Measurements from ENCODE around the gene DHH.

DHH gene

GRCh38 chr12:49108958-49109404 is 14.4 kb upstream of the DHH start:
- no peak for DNase-seq

DNA sequence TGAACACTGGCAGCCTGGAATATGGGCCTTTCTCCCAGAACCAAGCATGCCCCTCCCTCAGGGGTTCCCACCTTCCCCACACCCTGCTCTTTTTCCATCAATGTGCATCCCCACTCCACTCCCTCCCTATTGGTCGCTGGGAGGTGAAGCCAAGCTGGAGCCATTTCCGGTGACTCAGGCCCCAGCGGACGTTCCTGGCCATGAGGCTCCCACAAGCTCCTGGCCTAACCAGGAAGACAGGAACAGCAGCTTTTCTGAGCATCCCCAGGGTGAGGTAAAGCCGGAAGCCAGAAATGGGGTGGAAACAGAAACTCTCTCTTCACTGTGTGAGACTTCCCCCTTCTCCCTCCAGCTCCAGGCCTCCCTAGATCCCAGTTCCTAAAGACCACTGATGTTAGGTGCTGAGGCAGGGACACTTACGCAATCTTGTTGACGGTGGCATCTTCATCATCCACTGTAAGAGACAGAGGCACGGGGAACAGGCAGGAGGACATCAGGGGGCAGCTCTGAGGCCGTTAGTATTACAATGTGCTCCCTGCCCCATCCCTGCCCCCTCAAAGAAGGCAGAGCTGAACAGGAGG is 11.0 kb upstream of the DHH start:
- DNase-seq: no peak

DNA sequence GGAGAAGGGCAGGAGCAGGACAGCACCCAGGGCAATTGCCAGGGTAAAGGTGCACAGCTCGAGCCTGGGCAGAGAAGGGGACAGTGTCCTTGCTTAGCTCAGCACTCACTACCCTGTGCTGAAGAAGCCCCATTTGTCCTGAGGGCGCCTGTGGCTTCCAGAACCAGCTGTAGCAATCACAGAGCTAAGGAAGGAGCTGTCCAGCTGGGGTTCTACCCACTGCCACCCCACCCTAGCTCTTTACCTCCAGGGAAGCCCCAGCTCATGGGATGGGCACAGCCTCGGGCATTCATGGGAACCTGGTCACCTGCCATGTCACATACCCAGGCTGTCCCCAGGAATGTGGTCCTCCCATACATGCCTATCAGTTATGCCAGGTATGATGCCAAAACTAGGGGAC is 10.2 kb upstream of the DHH start:
- DNase-seq: no peak

- DNase-seq: no peak
These were observed 5.8 kb upstream of the DHH start for GRCh38 chr12:49100380-49100779.

DNA sequence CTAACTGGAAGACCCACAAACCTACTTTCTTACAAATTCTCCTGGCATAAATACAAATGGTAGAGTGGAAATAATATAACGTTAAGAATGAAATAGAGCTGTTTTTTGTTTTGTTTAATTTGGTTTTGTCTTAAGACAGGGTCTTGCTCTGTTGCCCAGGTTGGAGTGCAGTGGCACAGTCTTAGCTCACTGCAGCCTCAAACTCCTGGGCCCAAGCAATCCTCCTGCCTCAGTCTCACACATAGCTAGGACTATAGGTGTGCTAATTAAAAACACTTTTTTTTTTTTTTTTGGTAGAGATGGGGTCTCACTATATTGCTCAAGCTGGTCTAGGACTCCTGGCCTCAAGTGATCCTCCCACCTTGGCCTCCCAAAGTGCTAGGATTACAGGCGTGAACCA is 4.1 kb upstream of the DHH start:
- DNase-seq: no peak

- DNase-seq: peak; percentile 67
These were observed 3.4 kb upstream of the DHH start for GRCh38 chr12:49098035-49098451.

DNA sequence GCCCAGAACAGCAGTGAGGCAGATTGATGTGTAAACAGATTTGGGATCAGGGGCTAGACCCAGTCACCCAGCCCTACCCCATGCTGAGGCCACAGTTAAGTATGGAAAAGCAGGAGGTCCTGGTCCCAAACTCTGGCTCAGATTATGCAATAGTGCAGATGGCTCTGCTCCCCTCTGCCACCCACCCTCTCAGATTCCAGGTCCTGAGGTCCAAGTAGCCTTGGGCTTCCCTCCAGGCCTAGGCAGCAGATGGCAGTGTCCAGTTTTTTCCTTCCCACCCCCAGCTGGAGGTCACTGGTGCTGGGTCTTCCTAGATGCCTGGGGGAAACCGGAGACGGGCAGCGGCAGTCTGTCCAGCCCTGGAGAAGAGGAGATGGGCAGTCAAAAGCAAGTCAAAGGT is 2.8 kb upstream of the DHH start:
- DNase-seq: no peak

DNA sequence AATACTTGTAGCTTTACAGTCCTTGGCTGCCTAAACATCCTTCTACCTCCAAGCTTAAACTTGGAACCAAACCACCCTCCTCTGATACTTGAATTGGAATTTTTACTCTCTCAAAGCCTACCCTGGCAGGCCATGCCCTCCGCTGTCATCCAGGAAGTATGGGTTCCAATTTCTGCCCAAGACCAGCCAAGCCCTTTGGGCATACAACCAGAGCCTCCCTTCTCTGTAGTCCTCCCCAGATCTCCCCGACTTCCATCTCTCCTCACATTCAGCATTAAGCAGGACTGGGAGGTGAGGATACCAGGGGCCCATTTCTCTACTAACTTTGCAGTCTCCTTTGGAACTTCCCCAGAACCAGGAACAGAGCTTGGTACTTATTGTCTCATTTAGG is 369 bp upstream of the DHH start:
- DNase-seq: no peak

DNA sequence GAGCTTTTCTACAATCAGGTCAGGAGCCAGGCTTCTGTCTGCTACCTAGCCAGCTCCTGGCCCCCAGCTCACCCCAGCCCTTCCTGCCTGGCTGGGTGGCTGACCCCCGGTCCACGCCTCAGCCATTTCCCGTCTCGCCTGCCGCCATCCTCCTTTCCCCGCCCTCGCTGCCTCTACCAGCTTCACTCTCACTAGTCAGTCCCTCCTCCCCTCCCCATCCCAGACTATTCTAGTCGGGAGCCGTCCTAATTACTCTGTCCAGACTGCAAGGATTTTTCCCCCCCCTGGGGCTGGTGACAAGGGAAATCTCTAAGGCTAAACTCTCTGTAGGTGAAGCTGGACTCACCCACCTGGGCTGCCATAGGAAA is 825 bp downstream of the DHH start:
- DNase-seq: no peak

DNA sequence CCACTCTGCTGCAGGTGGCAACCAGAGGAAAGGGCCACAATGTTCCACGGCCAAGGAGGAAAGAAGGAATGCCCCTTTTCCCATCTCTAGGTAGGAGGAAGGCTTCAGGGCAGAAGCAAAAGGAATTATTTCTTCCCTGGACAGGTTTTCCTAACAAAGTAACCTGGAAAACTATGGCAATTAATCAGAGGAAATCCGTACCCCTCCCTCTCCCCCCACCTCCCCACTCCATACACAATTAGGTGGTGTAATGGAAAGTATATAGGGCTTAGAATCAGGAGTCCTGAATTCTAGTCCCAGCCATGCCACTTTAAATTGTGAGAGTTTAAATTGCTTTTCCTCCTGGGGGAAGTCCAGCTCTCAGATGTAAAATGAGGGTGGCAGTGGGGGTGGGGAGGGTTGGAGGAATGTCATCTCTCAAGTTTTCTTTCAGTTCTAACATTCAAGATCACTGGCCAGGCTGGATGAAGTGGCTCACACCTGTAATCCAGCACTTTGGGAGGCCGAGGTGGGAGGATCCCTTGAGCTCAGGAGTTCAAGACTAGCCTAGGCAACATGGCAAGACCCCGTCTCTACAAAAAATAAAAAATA is 1.7 kb downstream of the DHH start:
- DNase-seq: no peak

- peak; percentile 55 for DNase-seq
These were observed 2.4 kb downstream of the DHH start for GRCh38 chr12:49092086-49092815.

DNA sequence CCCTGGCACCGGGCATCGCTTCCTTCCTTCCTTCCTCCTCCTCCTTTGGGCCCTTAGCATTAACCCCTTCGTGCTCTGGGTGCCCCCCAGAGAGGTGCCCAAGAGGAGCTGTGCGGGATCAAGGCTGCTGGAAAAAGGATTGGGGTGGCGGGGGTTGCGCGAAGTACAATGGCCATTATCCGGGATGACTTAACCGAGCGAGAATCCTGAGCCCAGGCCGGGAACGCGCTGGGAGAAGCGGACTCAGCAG is 2.8 kb downstream of the DHH start:
- DNase-seq: no peak

DNA sequence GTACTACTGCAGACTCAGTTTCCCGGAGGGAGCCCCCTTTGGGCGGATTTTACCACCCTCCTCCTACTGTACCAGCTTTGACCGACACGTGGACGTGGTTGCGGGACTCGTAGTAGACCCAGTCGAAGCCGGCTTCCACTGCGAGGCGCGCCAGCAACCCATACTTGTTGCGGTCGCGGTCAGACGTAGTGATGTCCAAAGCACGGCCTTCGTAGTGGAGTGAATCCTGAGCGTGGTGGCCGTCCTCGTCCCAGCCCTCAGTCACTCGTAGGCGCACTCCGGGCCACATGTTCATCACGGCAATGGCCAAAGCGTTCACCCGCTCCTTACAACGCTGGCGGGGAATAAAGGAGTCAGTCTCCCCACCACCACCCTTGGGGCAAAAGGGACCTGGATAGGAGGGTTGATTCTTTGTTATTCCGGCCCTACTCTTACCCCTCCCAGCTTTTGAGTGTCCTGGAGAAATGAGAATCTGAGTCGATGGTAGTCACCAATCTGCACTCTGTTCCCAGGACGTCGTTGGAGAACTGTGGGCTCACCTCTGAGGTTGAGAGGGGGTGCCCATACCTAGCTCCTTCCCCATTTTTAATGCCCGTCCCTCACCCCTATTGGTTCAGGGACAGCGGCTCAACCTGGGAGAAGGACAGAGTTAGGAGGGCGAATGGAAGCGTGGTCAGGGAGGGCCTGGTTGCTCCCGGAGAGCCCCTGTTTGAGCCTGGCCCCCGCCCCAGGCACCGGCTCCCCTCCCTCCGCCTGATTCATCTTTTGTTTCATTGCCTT is 3.4 kb downstream of the DHH start:
- DNase-seq: no peak

GRCh38 chr12:49089821-49090773 is 4.5 kb downstream of the DHH start:
- peak; percentile 84 for DNase-seq

DNA sequence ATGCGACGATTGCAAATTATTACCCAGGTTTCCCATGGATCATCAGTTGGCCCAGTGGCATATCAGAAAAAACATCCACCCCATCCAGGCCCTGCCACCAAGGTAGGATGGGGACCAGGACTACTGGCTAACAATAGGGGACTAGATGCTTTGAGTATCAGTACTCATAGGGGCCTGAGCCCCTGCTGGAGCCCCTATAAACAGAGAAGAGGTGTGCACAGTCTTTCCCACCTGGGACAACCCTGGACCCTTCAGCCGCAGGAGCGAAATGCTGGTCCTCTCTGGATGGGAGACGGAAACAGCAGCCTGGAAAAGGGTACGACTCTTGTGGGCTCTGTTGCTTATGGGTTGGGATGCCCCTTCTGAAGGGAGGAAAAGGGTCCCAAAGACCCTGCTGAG is 5.7 kb downstream of the DHH start:
- DNase-seq: no peak

GRCh38 chr12:49088150-49088931 is 6.3 kb downstream of the DHH start:
- peak; percentile 97 for DNase-seq

- no peak for DNase-seq
These were observed 8.5 kb downstream of the DHH start for GRCh38 chr12:49086116-49086515.

- no peak for DNase-seq
These were observed 10.2 kb downstream of the DHH start for GRCh38 chr12:49084438-49084837.

DNA sequence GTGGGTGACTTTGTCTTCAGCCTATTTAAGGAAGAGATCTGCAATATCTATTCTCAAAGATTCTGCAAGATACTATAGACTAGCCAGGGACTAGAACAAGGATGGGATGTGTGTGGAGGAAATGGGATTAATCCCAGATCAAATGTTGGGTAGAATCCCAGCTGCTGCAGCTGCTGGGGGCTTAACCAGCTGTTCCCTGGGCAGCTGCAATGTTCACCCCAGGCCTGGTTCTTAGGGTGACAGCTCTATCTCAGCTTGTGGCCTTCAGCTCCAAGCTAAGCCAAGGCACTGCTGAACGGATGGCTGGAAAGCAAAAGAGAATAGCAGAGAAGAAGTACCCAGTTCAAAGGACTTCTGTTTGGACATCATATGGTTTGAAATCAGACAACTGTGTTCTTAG is 14.8 kb downstream of the DHH start:
- DNase-seq: no peak

GRCh38 chr12:49070971-49071370 is 23.6 kb downstream of the DHH start:
- DNase-seq: no peak

- peak; percentile 98 for DNase-seq
These were observed 24.9 kb downstream of the DHH start, which contains the start of gene RHEBL1 for GRCh38 chr12:49069507-49070346. Gene RHEBL1, minus strand, starts transcription at chr12:49069979. Its CDS starts 194 bp downstream, at chr12:49069785.

Measured in hematopoietic multipotent progenitor cell treated with erythropoietin and hydrocortisone succinate and interleukin-3 and kit ligand, for 8 days (in vitro differentiated cells).